Stimulated activated naive CD8-positive, alpha-beta T cell treated with anti-CD3 and anti-CD28 coated beads, Interleukin-15, Interleukin-2, amounts not matched to agents 100 U/mL and 50 U/mL, for 24 hours (primary cell): ENCODE measurements around the gene MYO5C.

Experiments used
- ATAC-seq: fragments of 150-1000 bp; cut with Tn5 transposase; one replicate; pipeline ENCODE4 v1.10.0; 2021
- DNase-seq: peaks from one replicate; pipeline ENCODE4 v3.0.0; 2021

Gene MYO5C

DNA sequence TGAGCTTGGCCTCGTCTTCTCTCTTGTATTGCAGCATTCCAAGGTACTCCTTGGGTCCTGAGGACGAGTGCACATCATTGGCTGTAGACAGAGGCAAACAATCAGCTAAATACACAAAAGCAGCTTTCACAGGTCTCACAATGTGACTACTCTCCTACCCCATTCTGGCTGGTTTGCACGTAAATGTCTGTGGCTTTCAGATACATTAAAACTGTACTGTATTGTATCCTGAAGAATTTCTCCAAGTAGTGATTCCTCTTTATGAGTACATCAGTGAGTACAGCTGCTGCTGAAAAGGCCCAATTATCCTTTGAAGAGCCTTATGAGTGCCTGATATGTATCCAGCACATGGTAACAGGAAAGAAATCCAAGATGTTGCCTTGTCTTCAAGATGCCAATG is 82.4 kb downstream of the MYO5C start:
- ATAC-seq = no peak
- no peak for DNase-seq

DNA sequence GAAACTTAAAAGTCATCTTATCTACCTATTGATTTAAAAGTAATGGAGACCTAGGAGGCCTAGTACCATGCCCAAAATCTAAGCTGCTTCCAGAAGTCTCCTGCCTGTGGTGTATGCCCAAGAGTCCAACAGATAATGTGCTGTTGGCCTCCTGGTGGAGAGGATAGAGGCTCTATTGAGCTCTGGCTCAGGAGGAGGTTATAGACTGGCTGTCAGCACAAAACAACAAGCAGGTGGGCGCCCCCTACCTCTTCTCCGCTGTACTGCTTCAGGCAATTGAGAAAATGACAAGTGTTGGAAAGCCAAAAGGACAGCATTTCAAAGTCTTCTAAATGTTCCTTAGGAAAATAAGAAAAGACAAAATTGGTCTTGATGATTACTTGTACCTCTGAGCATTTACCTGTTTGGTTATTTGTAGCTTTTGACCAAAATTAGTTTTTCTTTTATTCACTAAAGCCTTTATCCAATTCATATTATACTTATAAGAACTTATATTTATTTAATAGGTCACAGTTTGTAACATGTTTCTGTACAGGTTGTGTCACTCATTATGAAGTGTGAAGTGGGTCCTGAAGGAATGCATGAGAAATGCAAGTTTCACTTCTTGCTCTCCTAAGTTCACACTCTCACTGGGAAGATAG is 87.2 kb downstream of the MYO5C start:
- DNase-seq (peak; percentile 78), ATAC-seq (peak; percentile 92)

DNA sequence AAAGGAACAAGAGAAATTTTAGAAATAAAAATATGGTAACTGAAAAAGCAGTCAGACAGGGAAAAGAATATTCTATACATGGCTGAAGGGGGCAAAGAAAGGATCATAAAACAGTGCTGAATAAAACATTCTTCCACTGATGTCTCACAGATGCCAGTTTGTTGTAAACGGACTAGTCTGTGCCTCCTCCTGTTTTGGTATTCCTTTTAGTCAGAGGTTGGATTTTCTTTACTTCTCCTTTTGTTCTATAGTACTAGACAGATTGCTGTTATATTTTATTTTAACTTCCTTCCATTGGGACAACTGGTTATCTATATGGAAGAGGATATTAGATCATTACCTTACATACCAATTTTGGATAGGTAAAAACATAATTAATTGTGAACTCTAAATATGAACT is 88.4 kb downstream of the MYO5C start:
- DNase-seq = no peak
- no peak for ATAC-seq

DNA sequence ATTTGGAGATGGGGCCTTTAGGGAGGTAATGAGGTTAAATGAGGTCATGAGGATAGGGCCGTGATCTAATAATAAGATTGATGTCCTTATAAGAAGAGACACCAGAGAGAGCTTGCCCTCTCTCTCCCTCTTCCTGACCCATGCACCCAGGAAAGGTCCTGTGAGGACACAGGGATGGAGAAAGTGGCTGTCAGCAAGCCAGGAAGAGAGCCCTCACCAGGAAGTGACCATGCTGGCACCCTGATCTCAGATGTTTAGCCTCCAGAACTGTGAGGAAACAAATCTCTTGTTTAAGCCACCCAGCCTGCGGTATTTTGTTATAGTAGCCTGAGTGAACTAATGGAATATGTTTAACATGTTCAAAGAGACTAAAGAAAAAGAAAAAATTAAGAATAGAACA is 89.2 kb downstream of the MYO5C start:
- no peak for ATAC-seq

DNA sequence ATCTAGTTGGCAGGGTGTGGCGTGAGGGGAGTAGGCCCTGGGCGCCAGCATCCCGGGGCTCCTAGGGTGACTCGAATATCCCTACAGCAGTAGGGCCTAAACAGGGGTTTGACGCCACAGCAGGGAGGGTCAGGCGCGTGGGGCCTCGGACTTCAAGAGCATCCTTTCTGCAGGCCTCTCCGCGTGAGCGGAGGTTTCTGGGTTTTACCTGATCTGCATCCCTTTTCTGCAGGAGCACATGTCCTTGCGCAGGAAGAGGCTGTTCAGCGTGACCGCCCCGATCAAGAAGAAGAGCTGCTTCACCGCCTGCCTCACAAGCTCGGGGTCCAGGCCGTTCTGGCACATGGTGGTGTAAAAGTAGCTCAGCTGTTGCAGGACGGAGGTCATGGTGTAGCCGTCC is 90.9 kb downstream of the MYO5C start:
- no peak for DNase-seq
- no peak for ATAC-seq

More for the DNA sequence above, 89.2 kb downstream of the MYO5C start:
- DNase-seq = no peak

DNA sequence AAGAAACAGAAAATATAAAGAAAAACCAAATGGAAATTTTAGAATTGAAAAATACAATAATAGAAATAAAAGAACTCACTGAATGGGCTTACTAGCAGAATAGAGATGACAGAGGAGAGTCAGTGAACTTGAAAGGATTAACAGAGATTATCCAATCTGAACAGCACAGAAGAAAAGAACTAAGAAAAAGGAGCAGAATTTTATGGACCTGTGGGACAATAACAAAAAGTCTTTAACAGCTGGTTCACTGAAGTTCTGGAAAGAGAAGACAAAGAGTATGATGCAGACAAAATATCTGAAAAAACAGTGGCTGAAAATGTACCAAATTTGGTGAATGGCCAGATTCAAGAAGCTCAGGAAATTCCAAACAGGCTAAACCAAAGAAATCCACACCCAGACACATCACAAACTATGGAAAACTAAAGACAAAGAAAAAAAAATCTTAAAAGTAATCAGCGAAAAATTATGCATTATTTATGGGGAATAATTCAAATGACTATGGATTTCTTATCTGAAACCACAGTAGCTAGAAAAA is 94.7 kb downstream of the MYO5C start:
- DNase-seq (no peak), ATAC-seq (no peak)

DNA sequence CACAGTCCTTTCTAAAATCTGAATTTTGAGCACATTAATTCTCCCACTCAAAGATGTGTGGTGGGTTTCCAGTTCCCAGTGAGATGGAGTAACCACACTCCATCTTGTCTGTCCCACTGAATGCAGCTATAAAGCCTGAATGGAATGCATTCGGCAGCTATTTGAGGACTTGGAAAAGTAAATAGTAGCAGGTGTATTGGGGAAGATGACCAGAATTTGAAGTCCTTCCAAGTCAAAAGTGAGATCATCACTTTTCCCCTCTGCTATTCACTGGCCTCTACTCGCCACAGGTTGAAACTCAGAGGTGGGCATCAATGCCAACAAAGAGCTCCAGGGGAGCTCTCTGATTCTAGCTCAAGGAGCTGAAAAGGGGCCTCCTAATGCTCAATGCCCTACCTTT is 96.3 kb downstream of the MYO5C start:
- DNase-seq (no peak), ATAC-seq (no peak)

DNA sequence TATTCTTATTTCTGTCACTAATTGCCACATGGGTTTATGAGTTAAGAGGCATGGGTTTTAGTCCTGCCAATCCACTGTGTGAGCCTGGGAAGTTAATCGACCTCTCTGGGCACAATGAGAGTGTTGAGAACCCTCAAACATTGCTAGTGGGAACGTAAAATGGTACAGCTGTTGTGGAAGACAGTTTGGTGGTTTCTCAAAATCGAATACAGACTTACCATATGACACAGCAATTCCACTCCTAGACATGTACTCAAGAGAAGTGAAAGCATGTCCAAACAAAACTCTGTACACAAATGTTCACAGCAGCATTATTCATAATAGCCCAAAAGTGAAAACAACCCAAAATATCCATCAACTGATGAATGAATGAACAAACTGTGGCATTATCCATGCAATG is 98.7 kb downstream of the MYO5C start:
- DNase-seq = no peak
- ATAC-seq = no peak

DNA sequence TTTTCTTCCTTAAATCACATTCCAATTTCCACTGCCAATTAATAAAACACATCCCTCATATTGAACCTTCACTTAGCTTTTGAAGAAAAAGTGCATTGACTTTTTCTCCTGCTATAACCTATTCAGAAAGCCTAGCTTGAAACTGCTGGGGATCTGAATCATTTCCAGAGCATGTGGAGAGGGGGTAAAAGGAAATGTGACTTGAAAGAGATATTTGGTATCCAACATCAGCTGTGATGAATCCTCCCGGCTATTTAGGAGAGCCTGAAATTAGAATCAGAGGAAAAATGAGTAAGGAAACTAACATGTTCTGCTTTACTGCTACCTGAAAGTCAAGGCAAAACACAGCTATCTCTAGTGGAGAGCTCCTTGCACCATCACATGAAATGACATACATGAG is 101.8 kb downstream of the MYO5C start:
- ATAC-seq (no peak), DNase-seq (no peak)

DNA sequence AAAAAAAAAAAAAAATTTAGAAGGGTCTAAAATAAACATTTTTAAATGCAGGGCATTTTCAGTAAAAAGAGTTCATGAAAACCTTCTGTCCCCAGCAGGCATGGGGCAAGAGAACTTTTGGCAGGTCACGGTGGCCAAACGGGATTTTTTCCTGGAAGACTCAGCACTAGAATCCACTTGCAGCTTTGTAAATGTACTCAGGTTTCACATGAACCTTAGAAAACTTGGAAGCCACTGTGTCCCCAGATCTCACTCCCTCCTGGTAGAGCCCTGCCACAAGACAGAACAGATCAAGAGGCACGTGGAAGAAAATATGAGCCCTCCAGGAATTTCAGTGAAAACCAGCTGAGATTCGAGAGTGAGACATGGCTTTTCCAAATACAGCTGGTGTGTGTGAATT is 102.3 kb downstream of the MYO5C start:
- ATAC-seq = no peak

DNA sequence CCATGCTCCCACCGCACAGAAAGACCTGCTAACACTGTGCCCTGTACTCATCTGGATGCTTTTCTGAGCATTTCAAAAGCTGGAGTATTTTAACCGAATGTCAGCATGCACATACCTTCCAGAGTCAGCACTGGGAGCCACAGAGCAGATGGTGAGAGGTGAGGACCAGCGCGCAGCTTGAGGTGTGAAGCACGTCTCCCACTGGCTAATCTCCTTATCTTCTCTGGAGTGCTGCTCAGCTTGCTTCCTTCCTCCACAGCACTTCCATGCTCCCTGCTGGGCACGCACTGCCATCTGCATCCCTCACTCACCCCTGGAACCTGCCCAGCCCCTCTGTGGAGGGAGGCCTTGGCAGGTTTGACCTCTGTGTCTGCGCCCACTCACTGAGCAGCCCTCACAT is 104.4 kb downstream of the MYO5C start, which contains the start of gene GNB5:
GNB5 (minus strand) TSS at position 186 of the 400 bp plus-strand sequence. CDS start 6,716 bp downstream, outside the sequence.
- ATAC-seq (no peak), DNase-seq (no peak)

More for the DNA sequence above, 102.3 kb downstream of the MYO5C start:
- DNase-seq = no peak

DNA sequence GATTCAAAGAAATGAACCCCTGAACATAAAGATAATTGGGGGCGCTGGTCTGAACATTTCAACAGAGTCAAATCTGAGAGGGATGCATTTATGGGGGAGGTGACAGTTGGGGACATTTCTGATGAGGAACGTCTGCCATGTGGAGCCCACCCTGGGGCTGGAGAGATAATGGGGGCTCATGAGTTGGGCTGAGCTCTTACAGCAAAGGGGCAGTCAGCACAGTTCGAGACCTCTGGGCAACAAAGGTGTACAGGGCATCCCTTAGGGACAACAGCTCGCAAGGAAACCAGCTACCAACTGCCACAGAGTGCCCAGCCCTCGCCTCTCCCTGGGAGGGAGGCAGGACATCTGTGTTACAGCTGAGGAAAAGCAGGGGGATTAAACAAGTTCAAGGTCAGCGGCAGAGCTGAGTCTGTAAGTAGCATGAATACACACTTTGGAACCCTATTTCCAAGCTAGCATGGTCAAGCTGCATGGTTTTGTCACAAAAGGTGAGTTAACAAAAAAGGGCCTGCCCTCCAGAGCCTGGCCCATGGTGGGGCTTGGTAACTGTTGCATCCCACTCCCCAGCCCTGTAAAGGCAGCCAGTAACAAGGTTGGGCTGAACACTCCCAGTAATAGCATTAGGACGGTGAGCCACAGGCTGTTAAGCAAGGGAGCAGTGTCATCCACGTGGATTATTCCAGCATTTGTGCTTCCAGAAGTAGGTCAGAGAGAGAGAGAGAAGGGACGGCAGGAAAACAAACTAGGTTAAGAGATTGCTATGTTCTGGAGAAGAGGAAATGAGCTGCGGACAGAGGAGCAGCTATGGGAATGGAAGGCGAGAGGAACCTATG is 108.7 kb downstream of the MYO5C start:
- ATAC-seq = no peak
- no peak for DNase-seq

DNA sequence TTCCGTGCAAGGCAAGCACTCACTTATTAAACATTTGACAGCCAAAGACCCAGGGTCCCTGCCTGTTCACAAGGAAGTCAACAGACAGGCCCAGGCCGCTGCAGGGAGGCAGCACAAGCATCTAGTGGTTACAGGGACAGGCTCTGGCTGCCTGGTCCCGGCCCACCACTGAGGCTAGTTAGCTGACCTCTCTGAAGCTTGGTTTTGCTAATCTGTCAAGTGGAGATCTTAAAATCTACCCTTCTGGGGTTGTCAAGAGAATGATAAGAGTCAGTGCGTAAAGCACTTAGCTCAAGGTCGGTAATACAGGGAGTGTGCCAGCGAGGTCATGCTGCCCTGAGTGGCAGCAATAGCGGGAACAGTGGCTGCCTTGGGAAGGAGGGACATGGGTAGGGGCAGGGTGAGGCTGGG is 110.4 kb downstream of the MYO5C start:
- no peak for DNase-seq
- no peak for ATAC-seq

DNA sequence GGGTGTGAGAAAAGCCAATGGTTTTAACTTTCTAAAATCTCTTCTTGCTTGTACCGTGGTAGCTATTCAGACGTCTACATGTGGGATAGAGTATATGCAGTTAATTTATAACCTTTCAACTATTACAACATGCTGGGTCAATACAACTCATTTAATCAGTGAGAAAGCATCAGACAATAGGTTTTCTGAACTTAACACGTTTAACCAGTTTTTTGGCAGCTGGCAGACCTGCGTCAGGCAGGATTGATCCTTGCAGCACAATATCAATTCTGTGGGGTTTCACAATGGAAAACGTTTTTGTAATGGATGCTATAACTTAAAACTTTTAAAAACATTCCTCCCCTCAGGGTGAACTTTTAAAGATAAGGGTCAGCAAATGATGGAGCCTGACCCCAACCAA is 110.9 kb downstream of the MYO5C start:
- no peak for ATAC-seq
- DNase-seq = no peak

DNA sequence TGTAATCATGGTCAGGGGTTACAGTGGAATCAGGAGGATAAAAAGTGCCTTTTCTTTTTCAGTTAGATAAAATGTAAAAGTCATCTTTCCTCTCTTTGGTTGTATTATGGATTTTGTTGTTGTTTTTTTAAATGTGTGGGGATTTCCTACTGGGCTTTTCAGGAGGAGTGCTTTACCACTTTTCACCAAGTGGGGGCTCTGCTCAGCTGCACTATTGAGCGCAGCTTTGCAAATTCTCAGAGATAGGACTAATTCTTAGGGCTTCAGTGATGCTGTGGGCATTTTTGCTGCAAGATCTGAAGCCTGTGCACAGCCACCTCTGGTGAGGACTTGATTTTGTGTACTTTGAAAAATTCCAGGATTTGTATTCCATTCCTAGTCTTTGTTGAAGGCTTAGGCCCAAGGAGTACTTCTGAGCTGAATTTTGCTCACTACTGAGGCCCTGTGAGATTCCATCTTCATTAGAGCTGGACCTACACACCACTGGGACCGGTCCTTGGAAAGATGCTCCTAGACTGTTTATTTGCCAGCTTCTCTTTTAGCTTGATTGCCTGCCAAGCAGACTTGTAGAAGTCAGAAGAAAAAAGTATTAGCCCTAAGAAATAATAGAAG is 111.9 kb downstream of the MYO5C start:
- no peak for ATAC-seq
- peak; percentile 19 for DNase-seq

DNA sequence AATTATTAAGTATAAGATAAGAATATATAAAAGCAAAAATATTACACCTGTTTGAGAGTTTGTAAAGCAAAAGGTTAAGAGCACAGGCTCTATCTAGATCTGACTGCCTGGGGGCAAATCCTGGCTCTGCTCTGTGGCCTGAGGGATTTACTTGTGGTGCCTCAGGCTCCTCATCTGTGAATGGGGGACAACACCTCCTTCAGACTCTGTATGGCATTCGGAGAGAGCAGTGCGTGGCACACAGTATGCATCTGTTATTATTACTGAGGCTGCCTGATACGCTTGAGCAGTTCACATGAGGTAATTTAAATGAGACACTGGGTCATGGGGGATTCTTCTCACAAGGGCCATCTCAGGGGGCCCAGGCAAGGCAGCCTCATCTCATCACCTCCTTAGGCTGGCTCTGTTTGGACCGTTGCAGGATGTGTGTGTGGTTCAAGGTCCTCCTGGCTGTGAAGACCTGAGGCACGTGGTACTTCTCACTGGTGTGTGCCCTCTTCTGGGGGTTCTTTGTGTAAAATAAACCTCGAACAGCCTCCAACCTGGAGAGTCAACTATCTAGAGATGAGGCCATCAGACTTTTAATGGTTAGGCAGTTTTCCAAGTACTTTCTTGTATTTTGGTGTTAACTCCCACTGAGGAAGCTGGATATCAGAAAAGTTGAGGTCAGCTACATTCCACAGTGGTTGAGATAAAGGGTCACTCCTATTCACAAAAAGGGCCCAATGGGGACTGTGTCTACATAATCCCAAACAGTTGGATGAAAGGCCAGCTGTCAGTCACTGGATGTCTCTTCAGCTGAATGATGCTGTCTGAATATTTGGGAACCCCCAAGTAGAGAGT is 113.4 kb downstream of the MYO5C start:
- DNase-seq = no peak
- no peak for ATAC-seq

DNA sequence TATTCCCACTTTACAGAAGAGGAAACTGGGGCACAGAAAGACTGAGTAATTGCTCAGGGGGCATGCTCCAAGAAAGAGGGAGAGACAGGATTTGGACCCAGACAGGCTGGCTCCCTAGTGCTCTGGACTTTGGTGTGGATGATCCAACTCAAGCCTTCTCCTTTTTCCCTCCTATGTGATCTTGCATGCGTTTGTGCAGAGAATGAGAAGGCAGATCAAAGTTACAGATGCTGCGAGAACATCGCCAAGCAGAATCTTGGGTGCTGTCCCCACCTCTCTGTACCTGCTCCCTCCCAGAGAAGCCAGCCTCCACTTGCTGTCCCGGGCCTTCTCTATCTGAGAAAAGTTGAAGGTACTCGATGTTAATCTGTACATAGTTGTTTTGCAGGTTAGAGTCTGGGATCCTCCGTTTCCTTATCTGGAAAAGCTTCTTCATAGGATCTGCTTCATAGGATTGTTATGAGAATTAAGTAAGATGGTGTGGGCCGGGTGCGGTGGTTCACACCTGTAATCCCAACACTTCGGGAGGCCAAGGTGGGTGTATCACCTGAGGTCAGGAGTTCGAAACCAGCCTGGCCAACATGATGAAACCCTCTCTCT is 114.7 kb downstream of the MYO5C start:
- DNase-seq (no peak), ATAC-seq (no peak)

DNA sequence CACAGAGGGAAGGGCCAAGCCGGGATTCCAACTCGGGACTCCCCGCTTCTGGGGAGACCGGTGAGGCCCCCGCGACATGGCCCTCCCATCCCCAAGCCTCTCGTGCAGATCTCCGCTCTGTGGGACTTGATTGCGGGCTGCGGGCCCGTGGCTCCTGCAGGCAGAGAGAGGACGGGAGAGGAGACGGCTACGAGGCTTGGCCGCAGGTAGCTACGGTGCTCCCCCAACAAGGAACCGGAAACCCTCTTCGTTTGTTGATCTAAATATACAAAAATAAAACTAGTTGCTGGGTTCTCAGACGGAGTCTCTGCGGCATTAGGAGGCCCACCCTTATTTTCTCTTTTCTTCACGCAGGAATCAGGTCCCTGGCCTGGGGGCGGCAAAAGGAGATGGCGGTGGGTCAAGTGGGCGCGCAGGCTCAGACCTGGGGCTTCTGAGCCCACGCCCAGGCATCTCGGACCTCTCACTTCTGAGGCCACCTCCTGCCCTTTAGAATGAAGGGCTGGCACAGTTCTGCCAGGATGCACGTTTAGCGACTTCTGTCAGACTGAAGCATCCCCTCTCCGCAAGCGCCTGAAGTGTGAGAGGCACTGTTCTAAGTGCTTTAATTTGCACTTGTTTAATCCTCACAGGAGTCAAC is 115.3 kb downstream of the MYO5C start:
- no peak for DNase-seq

DNA sequence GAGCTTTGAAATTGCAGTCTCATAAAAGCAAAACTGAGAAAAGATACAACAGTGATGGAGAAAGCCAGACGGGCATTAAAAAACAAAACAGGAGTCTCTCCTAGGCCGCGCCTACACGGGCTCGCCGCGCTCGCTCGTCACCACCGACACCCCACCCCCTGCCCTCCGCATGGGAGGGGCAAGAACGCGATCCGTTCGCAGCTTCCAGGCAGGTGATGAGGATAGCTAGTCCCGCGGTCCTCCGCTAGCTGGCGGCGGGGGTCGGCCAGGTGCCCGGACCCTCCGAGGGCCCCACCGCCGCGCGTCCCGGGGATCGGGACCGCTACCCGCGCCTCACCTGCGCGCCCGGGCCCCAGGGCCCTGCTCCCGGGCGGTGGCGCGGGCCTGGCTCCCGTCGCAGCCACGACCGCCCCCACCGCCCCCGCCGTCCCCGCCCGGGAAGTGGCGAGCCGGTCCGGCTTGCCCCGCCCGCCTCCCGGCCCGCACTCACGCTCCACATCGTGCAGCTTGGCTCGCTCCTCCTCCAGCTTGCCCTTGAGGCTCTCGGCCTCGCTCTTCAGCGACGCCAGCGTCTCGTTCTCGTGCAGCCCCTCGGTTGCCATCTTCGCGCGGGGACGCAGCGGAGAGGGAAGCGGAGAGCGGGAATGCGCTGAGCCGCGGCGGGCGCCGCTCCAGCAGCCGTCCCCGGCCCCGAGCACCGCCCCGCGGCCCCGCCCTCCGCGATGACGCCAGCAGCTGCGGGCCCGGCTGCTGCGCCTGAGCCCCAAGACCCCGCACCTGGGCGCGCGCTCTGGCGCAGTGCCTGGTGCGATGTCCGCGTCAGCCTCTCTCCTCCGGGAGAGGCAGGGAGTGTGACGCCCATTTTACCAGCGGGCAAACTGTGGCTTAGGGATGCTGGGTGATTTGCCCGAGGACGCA is 116.1 kb downstream of the MYO5C start:
- DNase-seq (peak; percentile 86), ATAC-seq (peak; percentile 90)

More for the DNA sequence above, 115.3 kb downstream of the MYO5C start:
- ATAC-seq = peak; percentile 5

DNA sequence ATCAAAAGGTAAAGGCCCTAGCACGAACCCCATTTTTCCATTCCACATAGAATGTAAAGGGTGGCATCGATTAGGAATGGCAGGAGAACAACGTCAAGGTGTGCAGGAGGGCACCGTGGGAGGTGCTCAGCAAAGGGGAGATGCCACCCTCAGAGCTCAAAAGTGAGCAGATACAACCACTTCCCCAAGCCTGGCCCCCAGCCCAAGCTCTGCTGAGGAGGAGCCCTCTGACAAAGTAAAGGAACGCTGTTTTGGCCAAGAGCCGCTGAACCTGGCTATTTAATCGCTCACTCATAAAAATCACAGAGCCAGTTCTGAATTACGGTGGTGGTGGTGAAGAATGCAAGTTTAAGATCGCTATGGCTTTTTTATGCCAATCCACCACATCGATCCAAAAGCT is 116.8 kb downstream of the MYO5C start:
- DNase-seq (no peak), ATAC-seq (no peak)
